NOMO-1 treated with dmso at 0.1 percent for 144 hours (cell line): ENCODE data around the gene ADARB2.

Experiments
- DNase-seq: peaks from one replicate; lab custom pipeline; 2025; ENCODE audit not compliant: unreplicated experiment; lab: John Stamatoyannopoulos, UW

Gene ADARB2

DNA sequence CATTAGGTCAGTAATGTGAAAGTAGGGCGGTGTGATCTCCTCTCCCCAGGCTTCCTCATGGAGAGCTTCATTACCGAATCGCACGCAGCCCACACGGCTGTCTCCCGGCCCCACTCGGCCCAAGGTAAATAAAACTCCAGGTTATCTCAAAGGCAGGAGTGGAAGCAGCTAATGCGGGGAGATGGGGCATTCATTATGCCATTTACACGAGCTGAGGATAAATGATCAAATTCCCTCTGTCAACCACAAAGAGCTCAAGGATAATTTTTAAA, 93.5 kb downstream of the ADARB2 start:
- DNase-seq = no peak

DNA sequence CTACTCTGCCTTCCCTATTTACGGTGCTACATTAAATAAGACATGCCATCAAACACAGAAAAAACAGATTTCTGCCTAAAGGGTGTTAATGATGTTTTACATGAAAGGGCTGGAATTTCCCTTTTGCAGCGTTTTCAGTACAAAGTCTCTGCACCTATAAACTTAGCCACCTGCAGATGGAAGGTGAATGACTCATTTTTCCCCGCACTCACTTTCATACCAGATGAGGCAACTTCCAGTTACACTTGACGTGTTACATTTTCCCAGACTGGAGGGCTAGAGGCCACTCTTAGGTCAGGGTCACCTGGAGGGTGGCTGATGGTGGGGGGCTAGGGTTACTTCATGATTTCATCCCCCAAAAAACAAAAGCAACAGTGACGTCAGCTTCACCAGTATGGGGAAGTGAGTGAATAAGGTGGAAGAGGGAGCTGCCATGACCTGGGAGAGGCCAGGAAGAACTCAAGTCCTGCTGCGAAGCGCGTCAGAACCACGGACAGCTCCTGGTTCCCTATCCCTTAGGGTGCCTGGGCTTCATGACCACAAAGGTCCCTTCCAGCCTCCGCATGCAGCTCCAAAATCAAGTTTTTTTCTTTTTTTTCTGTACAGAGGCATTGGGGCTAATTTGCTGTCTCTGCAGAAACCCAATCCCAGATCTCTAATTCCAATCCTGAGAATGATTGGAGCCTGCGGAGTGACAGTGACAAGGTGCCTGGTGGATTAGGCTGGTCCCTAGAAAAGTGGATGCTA, 94.0 kb downstream of the ADARB2 start:
- no peak for DNase-seq

DNA sequence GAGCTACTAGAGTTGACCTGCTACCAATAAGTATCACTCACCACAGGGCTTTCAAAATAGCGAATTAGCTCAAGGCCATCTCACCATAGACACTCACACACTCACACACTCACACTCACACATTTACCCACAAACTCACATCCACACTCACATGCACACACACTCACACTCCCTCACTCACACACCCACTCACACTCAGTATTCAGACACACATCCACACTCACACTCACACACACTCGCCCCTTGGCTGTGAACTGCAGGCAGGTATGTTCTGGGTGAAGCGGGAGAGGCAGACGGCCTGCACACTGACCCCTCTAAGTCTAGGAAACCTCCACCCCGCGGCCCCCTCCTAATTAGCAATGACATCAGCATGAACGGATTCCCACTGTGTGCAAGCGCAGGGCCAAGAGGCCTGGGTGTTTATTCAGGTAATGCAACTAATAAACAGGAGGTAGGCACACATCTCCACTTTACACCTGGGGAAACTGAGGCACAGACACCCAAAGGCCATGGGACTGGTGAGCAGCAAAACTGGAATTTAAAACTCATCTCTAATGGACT, 94.6 kb downstream of the ADARB2 start:
- DNase-seq = no peak

DNA sequence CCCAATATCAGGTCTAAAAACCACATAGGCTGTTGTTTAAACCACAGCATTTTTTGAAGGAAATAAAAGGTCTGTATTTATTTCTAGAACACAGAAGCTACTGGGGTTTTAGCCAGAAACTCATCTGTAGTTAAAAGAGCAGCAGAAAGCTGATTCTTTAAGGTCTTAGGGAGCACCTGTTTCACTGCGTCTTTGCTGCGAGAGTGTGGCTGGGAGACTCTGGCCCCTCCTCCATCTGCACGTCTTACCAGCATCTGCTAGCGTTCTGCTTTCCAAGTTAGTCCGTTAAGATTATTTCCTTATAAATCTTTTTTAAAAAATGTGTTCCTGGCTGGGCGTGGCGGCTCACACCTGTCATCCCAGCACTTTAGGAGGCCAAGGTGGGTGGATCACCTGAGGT, 95.9 kb downstream of the ADARB2 start:
- no peak for DNase-seq

DNA sequence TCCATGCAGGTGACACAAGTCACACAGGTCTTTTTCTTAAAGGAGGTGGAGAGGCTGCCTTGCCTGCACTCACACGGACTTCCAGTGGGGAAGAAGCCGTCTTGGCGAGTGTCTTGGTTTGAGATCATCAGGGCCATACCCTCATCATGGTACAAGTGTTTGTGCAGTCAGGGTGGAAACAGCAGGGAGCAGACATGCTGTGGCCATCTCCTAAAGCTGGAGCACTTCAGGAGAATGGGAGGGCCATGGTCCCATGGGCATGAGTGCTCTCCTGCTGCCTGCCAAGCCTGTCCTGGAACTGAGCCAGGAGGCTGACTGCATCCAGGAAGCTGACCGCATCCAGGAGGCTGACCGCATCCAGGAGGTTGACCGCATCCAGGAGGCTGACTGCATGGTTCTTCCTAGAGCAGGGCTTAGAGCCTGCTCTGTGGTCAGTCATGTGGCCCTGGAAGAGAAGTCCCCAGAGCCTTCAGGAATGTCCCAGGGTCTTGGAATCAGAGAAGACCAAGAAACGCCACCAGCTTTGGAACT, 98.4 kb downstream of the ADARB2 start:
- DNase-seq = no peak

DNA sequence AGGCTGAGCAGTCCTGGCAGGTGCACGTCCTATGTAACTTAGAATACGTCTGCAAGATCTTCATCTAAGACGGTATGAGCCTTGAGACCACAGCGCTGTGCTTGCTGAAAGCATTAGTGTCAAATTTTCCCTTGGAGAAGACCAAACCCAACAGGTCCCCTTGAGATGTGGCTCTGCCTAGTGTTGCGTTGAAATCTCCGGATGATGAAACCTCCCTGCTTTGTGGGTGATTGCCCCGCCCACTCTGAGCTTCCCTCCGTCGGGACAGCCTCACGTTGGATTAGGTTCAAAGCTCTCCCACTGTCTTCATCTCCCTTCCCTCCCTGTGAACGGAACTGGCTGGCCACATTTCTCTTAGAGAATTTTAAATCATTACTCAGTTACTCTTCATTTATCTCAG, 102.0 kb downstream of the ADARB2 start:
- DNase-seq = no peak

DNA sequence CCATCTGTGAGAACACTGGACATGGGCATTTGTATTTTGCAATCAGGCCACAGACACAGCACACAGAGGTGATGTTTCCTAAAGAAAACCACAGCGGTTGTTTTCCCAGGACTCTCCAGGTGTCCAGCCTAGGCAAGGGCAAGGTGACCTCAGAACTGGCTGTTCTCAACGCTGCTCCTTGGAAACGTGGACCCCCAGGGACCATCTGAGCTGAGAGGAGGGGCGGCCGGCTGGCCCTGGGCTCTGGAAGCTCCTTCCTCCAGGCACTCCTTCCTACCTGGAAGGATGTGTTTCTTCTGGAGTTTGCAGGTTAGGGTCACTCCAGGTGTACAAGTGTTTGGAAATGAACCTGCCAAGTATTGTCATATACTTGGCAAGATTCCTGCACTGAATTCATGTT, 103.1 kb downstream of the ADARB2 start:
- DNase-seq = no peak

DNA sequence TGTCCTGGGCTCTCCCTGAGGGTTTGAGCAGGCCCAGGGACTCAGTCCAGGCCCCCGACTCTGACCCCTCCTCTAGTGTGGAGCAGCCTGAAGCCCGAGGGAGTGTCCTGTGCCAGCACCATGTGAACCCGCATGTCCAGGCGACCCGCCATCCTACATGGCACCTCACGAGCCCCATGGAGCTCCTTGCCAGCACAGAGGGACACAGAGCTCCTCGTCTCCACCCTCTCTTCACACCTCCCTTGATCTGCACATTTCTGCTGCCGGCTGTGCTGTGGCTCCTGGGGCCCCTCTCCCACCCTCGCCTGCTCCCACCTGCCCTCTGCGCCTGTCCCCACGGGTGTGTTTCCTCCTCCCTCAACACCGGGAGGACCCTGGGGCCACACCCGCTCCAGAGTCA, 103.5 kb downstream of the ADARB2 start:
- no peak for DNase-seq

DNA sequence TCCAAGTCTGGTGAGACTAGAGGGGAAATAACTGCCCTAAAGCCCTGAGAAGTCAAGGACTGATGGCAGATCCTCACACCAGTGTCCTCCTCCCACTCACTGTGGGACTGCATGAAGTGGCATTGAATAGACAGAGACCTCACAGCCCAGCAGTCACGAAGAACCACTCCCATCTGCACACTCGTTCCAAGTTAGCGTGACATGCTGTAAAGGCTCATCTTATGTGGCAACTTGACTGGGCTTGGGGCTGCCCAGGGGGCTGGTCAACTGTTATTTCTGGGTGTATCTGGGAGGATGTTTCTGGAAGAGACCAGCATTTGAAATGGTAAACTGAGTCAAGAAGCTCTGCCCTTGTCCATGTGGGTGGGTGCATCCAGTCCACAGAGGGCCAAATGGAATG, 104.7 kb downstream of the ADARB2 start:
- DNase-seq = no peak

DNA sequence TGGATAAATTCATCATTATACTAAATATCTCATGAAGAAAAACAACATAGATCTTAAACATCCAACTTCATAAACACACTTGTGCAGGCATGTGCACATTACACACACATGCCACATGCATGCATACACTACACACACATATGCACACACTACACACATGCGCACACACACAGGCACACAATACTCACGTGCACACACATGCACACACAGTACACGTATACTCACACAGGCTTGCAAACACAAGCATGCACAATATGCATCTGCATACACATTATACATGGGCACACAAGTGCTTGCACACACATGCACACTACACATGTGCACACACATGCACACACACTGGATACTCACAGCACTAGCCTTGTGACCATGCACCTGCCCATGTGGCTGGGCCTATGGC, 105.2 kb downstream of the ADARB2 start:
- DNase-seq = no peak

DNA sequence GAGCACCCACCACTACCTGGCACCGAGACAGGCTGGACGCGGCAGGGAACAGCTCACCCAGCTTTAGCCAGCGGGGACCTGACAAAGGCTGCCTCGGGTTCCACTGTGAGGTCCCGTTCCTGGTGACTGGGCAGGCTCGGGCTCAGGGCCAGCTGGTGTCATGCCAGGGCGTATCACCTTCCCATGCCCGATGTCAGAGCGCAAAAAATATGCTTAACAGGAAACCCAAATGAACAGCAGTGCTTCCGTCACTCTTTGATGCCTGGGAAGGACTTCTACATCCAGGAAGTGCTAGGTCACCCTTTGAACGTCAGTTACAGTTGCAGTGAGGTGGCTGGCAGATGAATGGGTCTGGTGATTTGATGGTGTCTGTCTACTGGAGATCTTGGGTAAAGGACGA, 106.0 kb downstream of the ADARB2 start:
- no peak for DNase-seq

DNA sequence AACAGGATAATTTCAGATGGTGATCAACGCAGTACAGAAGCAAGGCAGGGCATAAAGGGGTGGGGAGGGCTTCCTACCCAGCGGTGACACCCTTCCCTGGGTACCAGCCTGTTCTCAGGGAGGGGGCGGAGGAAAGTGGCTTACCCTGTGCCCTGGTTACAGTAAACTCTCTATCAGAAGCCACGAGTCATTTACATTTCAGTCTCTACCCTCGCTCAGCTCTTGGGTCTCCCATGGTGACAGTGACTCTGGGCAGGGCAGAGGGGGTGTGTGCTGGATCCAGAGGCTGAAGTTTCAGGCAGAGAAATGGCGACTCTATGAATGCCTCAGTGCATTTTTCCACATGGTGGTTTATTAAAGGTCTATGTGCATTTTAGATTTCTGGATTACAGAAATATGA, 107.0 kb downstream of the ADARB2 start:
- DNase-seq = no peak

DNA sequence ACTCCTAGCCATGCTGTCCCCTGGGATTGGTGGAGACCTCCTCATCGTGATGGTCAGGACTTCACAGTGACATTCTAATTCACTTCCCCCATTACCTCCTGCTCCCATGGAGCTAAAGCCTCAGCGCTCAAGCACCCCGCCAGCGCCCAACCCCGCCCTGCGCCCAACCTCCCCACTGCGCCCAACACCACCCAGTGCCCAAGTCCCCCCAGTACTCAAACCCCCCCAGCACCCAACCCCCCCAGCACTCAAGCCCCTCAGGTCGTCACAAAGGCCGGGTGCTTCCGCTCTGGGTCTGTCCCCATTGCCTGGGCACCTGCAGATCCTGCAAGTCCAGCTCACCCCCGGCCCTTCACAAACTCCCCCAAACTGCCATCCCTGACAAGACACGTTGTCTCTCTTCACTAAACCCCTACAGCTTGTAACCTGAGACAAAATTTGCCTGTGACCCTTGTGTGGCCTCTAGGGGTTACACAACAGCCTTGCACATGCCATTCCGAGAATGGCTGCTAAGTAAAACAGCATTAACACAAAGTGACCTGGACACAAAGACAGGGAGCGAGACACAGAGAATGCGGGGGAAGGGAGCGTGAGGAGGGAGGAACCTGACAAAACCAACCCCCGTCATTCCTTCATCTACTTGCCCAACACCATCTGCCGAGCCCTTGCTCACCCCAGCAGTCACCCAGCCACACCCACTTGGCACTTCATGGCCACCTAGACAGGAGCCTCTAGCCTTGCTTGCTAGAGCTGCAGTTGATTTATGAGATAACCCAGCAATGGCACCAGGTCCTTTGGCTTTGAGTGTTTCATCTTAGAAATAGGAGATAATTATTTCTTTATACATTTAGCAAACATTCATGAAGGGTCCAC, 107.8 kb downstream of the ADARB2 start:
- DNase-seq = no peak

DNA sequence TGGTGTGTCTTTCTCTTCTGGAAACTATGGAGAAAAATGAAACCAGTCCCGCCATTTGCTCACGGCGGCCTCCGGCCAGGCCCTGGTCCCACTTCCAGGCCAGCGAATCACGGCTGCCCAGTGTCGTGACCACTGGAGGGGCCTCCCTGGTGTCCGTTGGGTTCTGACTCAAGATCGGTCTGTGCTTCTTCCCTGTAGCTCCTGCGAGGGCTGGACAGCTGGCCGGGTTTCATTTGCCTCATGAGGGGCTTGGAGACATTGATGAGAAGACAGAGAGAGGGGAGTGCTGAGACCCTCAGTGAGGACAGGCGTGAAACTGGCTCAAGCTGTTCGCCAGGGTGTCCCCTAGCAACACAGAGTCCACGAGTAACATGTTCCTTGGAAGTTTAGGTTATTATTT, 108.6 kb downstream of the ADARB2 start:
- DNase-seq = no peak

DNA sequence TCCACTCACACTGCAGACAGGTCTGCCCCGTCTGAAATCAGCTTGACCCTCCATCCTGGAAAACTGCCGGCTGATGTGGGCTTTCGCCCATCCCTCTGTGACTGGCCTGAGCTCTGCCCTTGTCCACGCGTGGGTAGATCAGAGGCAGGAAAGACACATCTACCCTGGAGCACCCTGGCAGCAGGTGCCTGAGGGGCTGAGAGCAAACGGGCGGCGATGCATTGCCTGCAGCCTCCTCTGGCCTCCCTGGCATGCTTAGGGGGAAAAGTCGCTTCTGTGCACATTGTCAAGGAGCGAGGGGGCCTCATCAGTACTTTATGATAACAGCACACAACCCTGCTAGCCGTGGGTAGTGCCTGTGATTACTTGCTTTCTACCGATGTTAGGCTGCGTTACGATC, 109.4 kb downstream of the ADARB2 start:
- no peak for DNase-seq

DNA sequence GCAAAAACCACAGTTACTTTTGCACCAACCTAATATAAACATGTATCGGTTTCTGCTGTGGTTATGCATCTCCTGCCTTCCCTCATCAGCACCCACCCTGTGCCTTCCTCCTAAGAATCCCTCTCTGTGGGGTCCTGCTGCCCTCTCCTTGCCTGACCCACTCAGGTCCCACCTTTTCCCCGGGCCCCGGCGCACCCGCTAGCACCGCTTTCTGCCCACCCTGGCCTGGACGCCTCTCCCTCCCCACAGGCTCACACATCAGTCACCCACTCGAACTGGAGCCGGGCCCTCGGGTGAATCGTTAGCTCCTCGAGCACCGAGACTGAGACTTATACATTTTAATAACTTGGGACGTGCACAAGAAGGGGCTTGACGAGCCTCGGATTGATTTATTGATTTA, 110.5 kb downstream of the ADARB2 start:
- no peak for DNase-seq

DNA sequence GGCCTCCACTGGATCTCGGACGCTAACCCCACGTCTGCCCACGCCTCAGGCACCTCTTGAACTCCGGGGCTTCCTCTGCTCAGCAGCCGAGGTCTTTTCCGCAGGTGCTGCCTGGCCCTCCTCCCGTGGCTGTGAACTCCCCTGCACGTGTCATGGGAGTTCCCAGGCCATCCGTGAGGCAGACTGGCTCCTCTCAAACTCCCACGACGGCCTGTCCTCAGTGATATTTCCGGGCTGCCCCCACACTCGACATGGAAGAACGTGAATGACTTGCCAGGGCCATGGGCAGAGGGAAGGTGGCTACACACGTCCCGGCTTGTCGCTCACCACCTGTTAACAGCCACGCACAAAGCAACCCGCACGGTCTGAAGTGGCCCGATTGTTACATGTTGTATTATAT, 110.9 kb downstream of the ADARB2 start:
- DNase-seq = no peak

DNA sequence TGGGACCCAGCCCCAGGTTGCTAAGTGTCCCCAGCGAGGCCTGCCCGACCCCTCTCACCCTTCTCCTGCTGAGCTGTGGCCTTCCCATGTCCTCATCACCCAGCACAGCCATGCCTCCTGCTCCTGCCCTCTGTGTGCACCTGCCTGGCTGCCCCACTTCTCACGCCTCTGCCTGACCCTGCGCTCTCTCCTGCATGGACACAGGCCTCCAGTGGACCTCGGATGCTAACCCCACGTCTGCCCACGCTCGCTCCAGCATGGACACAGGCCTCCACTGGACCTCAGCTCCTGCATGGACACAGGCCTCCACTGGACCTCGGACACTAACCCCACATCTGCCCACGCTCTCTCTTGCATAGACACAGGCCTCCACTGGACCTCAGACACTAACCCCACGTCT, 111.6 kb downstream of the ADARB2 start:
- DNase-seq = no peak

DNA sequence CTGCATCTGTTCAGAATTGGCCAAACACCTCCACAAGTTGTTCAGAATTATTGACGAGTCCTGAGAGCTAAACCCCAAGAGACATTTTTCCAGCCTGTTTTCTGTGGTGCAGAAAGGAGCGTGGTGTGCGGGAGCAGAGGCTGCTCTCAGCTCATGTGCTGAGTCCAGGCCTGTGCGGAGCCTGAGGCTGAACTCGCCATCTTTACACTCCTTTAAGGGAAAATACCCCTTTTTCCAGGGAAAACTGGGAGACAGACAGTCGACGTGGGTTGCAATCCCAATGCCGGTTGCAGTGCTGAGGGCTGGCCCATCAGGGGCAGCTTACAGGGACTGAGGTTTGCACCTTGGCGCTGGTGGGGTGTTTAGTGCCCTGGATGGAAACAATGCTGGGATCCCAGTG, 112.2 kb downstream of the ADARB2 start:
- DNase-seq = no peak

DNA sequence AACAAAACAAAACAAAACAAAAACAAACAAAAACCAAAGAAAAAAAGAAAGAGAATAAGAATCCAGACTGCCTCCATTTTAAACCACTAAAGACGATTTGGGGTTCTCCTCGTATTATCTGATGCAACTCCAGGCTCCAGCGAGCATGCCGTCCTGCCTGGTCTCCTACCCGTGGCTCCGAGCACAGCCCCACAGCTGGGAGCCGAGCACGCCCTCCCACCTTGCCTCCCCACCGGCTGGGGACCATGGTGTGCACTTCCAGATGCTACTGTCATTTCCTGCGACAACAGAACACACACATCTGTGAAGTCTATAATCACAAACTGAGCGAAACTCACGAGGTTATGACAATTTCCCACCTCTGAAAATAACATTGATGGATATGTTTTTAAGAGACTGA, 113.1 kb downstream of the ADARB2 start:
- no peak for DNase-seq

DNA sequence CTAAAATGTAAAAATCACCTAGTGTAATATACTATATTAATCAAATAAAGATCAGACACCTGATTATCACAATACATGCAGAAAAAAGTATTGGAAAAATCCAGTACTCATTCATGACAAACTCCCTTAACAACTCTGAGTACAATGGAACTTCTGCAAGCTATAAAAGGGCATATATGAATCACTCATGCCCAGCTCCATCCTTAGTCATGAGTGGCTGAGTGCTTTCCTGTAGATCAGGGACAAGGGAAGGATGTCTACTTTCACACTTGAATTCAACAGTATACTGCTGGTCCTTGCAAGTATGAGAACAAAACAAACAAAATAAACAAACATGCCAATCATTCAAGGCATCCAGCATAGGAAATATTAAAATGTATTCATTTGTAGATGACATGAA, 116.5 kb downstream of the ADARB2 start:
- DNase-seq = no peak
